HepG2 (cell line): Measurements from ENCODE around the gene ASTN1. TPM values are rescaled to one million over a fixed set of nuclear protein-coding genes. Genes with fewer than 3 reads are reported as not detected.

ENCODE experiments used
- ATAC-seq: fragments of 200-7000 bp; cut with Tn5 transposase; 3 replicates; pipeline ENCODE4 v1.9.1; 2020; ENCODE audit warnings: mild to moderate bottlenecking, moderate library complexity
- BruUV-seq: library from RNA; stranded (reverse); fragments of 400-500 nt; replicated peaks from 2 replicates; lab custom pipeline; 2021; lab: Mats Ljungman, UMichigan
- CTCF ChIA-PET: fragments of 300-600 bp; formaldehyde crosslinking; extraction: SDS; loops from one replicate; lab custom pipeline; 2021; ENCODE audit warnings: low total read pairs, inconsistent platforms, low intra/inter-chr PET ratio; lab: Yijun Ruan, JAX
- POLR2A ChIA-PET: fragments of 350-600 bp; sonication (Branson Sonifier 250); formaldehyde crosslinking; loops from one replicate; lab custom pipeline; 2020; ENCODE audit warnings: antibody characterized with exemption, inconsistent platforms; lab: Yijun Ruan, JAX
- DNase-seq: peaks from one replicate; pipeline ENCODE4 v3.0.0-alpha.2; 2015; ENCODE audit warnings: low spot score
- FAIRE-seq: peaks from 3 replicates; lab custom pipeline; 2011; peaks lifted over from hg19 to GRCh38; lab: Jason Lieb, UNC
- H2AFZ ChIP-seq: one replicate; pipeline ENCODE4 v1.6.1; 2011; ENCODE audit warnings: low read length, inconsistent platforms
- H3K27ac ChIP-seq: fragments of 300-600 bp; 3 replicates; pipeline ENCODE4 v1.8.0; 2011; ENCODE audit warnings: mixed run types, mild to moderate bottlenecking, mixed read lengths, low read length, inconsistent platforms; ENCODE audit not compliant: insufficient read depth; ENCODE audit errors: extremely low read length
- H3K27me3 ChIP-seq, 2 experiments: fragments of 200-600 bp in 1 of 2; 2 replicates in 1 of 2; 3 replicates in 1 of 2; pipeline versions ENCODE4 v1.6.0 to v1.8.0; 2011; ENCODE audit warnings: low read length in 2 of 2, mild to moderate bottlenecking in 2 of 2, moderate library complexity in 2 of 2, inconsistent platforms in 1 of 2; ENCODE audit not compliant: insufficient read depth in 2 of 2, control insufficient read depth in 1 of 2
- H3K36me3 ChIP-seq, 2 experiments: fragments of 200-600 bp in 1 of 2; replicated peaks in 1 of 2; 2 replicates in 1 of 2; 3 replicates in 1 of 2; pipeline versions ENCODE4 v1.5.1 to v1.8.0; 2011; ENCODE audit warnings: low read length in 2 of 2, inconsistent platforms in 1 of 2; ENCODE audit not compliant: insufficient read depth in 2 of 2, control insufficient read depth in 1 of 2
- H3K4me1 ChIP-seq: 2 replicates; pipeline ENCODE4 v1.5.1; 2012; ENCODE audit warnings: low read length, inconsistent platforms; ENCODE audit not compliant: insufficient read depth
- H3K4me2 ChIP-seq: 2 replicates; pipeline ENCODE4 v1.6.0; 2011; ENCODE audit warnings: low read depth, low read length, inconsistent platforms
- H3K4me3 ChIP-seq, 3 experiments: fragments of 200-600 bp in 1 of 3; sonication (generic), shearing (Covaris generic) in 1 of 3; replicated peaks in 1 of 3; 2 replicates each; pipeline ENCODE4 v1.5.1; 2011 to 2016; ENCODE audit warnings: low read length in 3 of 3, inconsistent platforms in 2 of 3, low read depth in 2 of 3, mild to moderate bottlenecking in 2 of 3, control low read depth in 1 of 3, mixed read lengths in 1 of 3; ENCODE audit not compliant: insufficient read depth in 1 of 3
- H3K79me2 ChIP-seq: one replicate; pipeline ENCODE4 v1.6.1; 2011; ENCODE audit warnings: low read length, inconsistent platforms; ENCODE audit not compliant: insufficient read depth
- H3K9ac ChIP-seq: 2 replicates; pipeline ENCODE4 v1.6.0; 2011; ENCODE audit warnings: mild to moderate bottlenecking, low read depth, low read length, inconsistent platforms; ENCODE audit not compliant: insufficient read depth
- H3K9me3 ChIP-seq: 2 replicates; pipeline ENCODE4 v1.5.1; 2012; ENCODE audit warnings: mild to moderate bottlenecking, low read length
- H4K20me1 ChIP-seq: 2 replicates; pipeline ENCODE4 v1.6.0; 2011; ENCODE audit warnings: inconsistent platforms, mild to moderate bottlenecking, low read length, moderate library complexity; ENCODE audit not compliant: insufficient read depth
- ARNTL ChIP-seq: sonication (generic); formaldehyde crosslinking; IDR thresholded peaks from 2 replicates; pipeline ENCODE4 v1.4.0; 2020; ENCODE audit warnings: mild to moderate bottlenecking, missing genetic modification reagents
- CENPX ChIP-seq: sonication (generic); formaldehyde crosslinking; IDR thresholded peaks from 2 replicates; pipeline ENCODE4 v1.9.0; 2021; ENCODE audit warnings: mild to moderate bottlenecking, missing genetic modification reagents, moderate library complexity
- RBM39 ChIP-seq: fragments of 200-400 bp; formaldehyde crosslinking; IDR thresholded peaks from one replicate; pipeline ENCODE4 v1.6.1; 2018; ENCODE audit warnings: antibody characterized with exemption, mild to moderate bottlenecking, low read depth, low read length; ENCODE audit not compliant: poor library complexity, severe bottlenecking
- SMYD3 ChIP-seq: sonication (generic); formaldehyde crosslinking; IDR thresholded peaks from 2 replicates; pipeline ENCODE4 v1.8.1; 2023; ENCODE audit warnings: mild to moderate bottlenecking, missing genetic modification reagents
- SP2 ChIP-seq: sonication (generic); formaldehyde crosslinking; IDR thresholded peaks from 2 replicates; pipeline ENCODE4 v1.5.1; 2020; ENCODE audit warnings: mild to moderate bottlenecking, missing genetic modification reagents
- ZNF703 ChIP-seq: sonication (generic); formaldehyde crosslinking; IDR thresholded peaks from 2 replicates; pipeline ENCODE4 v1.5.1; 2020; ENCODE audit warnings: missing genetic modification reagents, mild to moderate bottlenecking, moderate library complexity, borderline replicate concordance
- ZNF883 ChIP-seq: sonication (generic); formaldehyde crosslinking; IDR thresholded peaks from 2 replicates; pipeline ENCODE4 v1.5.1; 2020; ENCODE audit warnings: mild to moderate bottlenecking, missing genetic modification reagents; ENCODE audit errors: not compliant biosample characterization
- WGBS: methylation state at CpG from one replicate; pipeline ENCODE4 v1.1.6; 2017; ENCODE audit warnings: low lambda C conversion rate; 5-methylcytosine and 5-hydroxymethylcytosine counted together
- in situ Hi-C: cut with HindIII; loops from 2 replicates; pipeline ENCODE4 v1.10.0; 2017; ENCODE audit warnings: low pct_unique_long_range_greater_than_20kb; ENCODE audit not compliant: extremely low pct_ligation_motif_present
- intact Hi-C: fragments of 100-400 bp; cut with micrococcal nuclease; formaldehyde crosslinking; loops from one replicate; pipeline ENCODE4 v1.10.0; 2022; ENCODE audit not compliant: unreplicated experiment
- polyA plus RNA-seq, 8 experiments: library from polyadenylated mRNA; depleted of rRNA in 3 of 8; stranded (reverse) in 7 of 8; unstranded in 1 of 8; fragments of >200 nt; fragmentation: Illumina TruSeq in 4 of 8; extraction: Trizol in 4 of 8; gene quantifications; 2 replicates each; pipeline versions ENCODE4 v1.2.1 to v1.2.3, GENCODE V29; 2011 to 2016; ENCODE audit warnings: low read depth in 4 of 8, missing spikeins in 1 of 8, mixed read lengths in 1 of 8; ENCODE audit not compliant: insufficient read depth in 1 of 8
- total RNA-seq, 5 experiments: library from RNA; depleted of rRNA; stranded (reverse); fragments of >200 nt; fragmentation: Illumina TruSeq; extraction: Trizol; gene quantifications; 2 replicates each; pipeline ENCODE4 v1.2.3, GENCODE V29; 2016; ENCODE audit warnings: low read depth in 1 of 5
- TF ChIP-seq, protein P1 (sequence below): sonication (generic); formaldehyde crosslinking; IDR thresholded peaks from 2 replicates; pipeline ENCODE4 v1.8.0; 2022; ENCODE audit warnings: mild to moderate bottlenecking, missing genetic modification reagents, borderline replicate concordance
- TF ChIP-seq, protein P2 (sequence below): sonication (generic); formaldehyde crosslinking; IDR thresholded peaks from 2 replicates; pipeline ENCODE4 v1.4.0; 2020; ENCODE audit warnings: missing genetic modification reagents

ASTN1 gene
- total and polyA plus RNA-seq, 2 of the 13 experiments (the other 11 are each of a cell fraction or from before 2014, with no cell fraction given), result not detected

DNA sequence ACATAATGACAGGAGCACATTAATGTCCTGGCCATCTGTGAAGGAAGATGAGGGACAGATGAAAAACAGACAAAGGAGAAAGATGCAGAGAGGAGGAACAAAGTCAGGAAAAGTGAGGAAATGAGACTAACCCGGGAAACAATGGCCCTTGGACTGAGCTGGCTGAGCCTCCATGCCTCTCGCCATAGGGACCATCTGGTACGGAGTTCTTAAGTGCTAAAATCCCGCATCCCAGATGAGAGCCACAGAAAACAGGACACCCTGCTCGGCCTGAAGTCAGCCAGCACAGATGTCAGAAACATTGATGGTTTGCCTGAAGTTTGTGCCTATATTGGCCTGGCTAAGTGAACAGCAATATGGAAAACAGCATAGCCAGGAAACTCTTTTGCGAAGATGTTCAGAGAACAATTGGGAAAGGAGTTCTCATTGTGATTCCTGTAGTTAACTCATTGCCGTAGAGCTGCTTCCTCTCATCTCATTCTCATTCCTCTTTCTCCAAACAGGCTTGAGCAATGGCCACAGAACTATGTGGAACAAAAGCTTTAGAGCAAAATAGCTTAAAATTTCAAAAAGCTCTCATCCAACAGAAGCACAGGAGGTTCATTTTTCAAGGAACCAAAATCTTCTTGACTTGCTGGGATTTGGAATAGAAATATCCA lies 96.6 kb downstream of the ASTN1 start:
- Histone ChIP-seq H3K9ac (no peak overlapping the region), H3K4me1 (no peaks in the 10 kb centered on the region), H3K27ac (no peak overlapping the region), H3K4me3 (no peak overlapping the region), H2AFZ (no peak overlapping the region), H3K36me3 (no peaks in the 10 kb centered on the region), H3K9me3 (no peaks in the 10 kb centered on the region)
- ChIA-PET POLR2A (no interaction called here), CTCF (no interaction called here)
- FAIRE-seq (no peak), DNase-seq (no peak)
- in situ Hi-C loops, result no loop called here
- no TSS peak for BruUV-seq
- 14% methylated on average over 7 of the region's 7 CpGs for WGBS
- no peak for TF ChIP-seq SP2 (CRISPR knock-in tag)
- TF ChIP-seq, all 625 proteins: peak for 0
- ATAC-seq, result no peak
- Histone ChIP-seq H3K79me2 (no peaks in the 10 kb centered on the region), H4K20me1 (no peaks in the 10 kb centered on the region), H3K4me2 (no peak overlapping the region), H3K27me3 (0 out of 5 replicates have a peak, but pooled peaks cover 0 to 4% of the 10 kb centered on the region in 2 experiments)
- intact Hi-C loops, result no loop called here

DNA sequence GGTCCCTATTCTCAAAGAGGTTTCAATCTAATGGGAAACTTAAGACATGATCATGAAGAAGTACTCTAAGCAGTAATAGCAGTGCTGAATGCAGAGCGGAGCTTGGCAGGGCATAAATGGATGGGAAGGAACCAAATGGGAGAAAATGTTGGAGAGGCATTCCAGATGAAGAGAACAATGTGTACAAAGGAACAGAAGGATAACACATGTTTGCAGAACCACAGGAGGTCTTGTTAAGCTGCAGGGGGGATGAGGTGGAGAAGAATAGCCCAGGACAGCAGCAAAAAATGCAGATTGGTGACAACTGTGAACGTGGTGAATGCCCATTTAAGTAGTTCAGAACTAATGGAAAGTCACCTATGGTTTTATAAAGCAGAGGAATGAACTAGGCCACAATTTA lies 99.1 kb downstream of the ASTN1 start:
- H4K20me1 ChIP-seq, result no peaks in the 10 kb centered on the region
- no TSS peak for BruUV-seq
- H3K9me3 ChIP-seq, result no peaks in the 10 kb centered on the region
- POLR2A ChIA-PET, result no interaction called here
- WGBS, result 15% methylated on average over 2 of the region's 2 CpGs
- in situ Hi-C loops (no loop called here), intact Hi-C loops (no loop called here)
- no peak overlapping the region for H3K4me3 ChIP-seq
- H3K4me1 ChIP-seq, result no peaks in the 10 kb centered on the region
- no peak overlapping the region for H3K9ac ChIP-seq
- FAIRE-seq (no peak), DNase-seq (no peak), ATAC-seq (no peak)
- H3K79me2 ChIP-seq, result no peaks in the 10 kb centered on the region
- no peak overlapping the region for H2AFZ ChIP-seq
- H3K27ac ChIP-seq, result no peak overlapping the region
- no peaks in the 10 kb centered on the region for H3K36me3 ChIP-seq
- H3K4me2 ChIP-seq, result no peak overlapping the region
- TF ChIP-seq CENPX (no peak), SMYD3 (CRISPR knock-in tag) (no peak), ZNF703 (no peak), RBM39 (no peak), ARNTL (CRISPR knock-in tag) (no peak), ZNF883 (CRISPR knock-in tag) (no peak)
- TF ChIP-seq, protein P1, sequence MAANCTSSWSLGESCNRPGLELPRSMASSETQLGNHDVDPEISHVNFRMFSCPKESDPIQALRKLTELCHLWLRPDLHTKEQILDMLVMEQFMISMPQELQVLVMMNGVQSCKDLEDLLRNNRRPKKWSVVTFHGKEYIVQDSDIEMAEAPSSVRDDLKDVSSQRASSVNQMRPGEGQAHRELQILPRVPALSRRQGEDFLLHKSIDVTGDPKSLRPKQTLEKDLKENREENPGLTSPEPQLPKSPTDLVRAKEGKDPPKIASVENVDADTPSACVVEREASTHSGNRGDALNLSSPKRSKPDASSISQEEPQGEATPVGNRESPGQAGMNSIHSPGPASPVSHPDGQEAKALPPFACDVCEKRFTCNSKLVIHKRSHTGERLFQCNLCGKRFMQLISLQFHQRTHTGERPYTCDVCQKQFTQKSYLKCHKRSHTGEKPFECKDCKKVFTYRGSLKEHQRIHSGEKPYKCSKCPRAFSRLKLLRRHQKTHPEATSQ, result no peak
- TF ChIP-seq, protein P2, sequence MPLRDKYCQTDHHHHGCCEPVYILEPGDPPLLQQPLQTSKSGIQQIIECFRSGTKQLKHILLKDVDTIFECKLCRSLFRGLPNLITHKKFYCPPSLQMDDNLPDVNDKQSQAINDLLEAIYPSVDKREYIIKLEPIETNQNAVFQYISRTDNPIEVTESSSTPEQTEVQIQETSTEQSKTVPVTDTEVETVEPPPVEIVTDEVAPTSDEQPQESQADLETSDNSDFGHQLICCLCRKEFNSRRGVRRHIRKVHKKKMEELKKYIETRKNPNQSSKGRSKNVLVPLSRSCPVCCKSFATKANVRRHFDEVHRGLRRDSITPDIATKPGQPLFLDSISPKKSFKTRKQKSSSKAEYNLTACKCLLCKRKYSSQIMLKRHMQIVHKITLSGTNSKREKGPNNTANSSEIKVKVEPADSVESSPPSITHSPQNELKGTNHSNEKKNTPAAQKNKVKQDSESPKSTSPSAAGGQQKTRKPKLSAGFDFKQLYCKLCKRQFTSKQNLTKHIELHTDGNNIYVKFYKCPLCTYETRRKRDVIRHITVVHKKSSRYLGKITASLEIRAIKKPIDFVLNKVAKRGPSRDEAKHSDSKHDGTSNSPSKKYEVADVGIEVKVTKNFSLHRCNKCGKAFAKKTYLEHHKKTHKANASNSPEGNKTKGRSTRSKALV (CRISPR knock-in tag), result no peak
- TF ChIP-seq, all 625 proteins: peak for 0
- CTCF ChIA-PET, result no interaction called here
- H3K27me3 ChIP-seq, result 0 out of 5 replicates have a peak, but pooled peaks cover 0 to 4% of the 10 kb centered on the region in 2 experiments
